GM19193 (cell line): ENCODE measurements around the gene MEG3.

Source experiments
- POLR2A ChIP-seq: IDR thresholded peaks from 4 replicates; pipeline ENCODE4 v1.6.1; 2011; ENCODE audit not compliant: insufficient read depth, insufficient read length; ENCODE audit errors: extremely low read depth

The MEG3 gene

GRCh38 chr14:100784523-100785337 is 41.2 kb upstream of the MEG3 start:
- TF ChIP-seq POLR2A, result no peak

DNA sequence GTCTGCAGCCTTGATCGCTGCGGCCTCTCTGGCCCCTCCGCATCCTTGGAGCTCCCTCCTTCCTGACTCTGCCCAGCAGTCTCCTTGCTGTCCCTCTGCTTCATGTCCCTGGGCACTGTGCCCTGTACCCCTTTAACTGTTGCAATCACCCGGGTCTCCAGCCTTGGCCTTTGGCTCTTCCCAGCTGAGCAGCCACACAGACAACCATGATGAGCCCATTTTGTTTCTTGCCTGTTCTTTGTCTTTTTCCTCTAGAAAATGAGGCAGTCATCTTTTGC is 40.6 kb upstream of the MEG3 start:
- TF ChIP-seq POLR2A, result no peak

DNA sequence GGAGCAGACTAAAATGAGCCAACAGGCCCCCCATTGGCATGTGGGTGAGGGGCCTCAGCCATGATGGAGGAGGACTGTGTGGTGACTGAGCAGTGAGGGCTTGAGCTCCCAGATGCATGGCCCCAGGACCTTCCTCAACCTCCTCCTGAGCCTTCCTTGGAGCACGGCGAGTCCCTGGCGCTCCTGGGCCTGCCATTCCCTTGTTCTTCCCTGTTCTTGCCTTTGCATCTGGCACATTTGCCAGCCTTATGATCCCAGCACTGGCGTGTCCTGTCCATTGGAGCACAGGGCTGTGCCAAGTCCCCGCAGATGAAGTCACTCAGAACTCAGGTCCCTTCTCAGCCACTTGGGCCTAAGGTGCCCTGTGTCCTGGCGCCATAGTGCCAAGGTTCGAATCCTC is 40.3 kb upstream of the MEG3 start:
- TF ChIP-seq POLR2A, result no peak

- TF ChIP-seq POLR2A, result no peak
These were observed 39.8 kb upstream of the MEG3 start for GRCh38 chr14:100786131-100786530.

DNA sequence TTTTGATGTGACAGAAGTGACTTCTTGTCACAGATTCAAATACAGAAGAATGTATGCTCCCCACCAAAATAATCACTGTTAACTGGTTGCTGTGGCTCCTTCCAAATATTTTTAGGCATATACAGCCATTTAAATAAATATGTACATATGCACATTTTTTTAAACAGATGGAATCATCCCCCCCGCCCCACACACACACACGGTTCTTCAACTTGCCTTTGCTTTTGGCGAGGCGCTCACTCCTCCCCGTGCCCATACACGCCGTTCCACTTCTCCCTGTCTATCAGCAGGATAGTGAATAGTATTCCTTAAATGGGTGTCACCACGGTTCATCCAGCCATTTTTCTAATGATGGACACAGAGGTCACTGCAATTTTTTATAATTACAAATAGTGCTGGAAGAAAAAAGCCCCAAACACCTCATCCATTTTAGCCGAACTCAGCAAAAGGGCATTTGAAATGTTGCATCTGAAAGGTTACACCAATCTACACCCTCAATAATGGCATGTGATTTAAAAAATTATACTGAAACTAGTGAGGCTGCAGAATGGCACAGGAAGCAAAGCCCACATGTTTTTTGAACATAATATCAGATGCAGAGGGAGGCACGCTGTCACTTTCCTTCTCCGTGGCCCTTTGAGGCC is 39.2 kb upstream of the MEG3 start:
- no peak for TF ChIP-seq POLR2A

DNA sequence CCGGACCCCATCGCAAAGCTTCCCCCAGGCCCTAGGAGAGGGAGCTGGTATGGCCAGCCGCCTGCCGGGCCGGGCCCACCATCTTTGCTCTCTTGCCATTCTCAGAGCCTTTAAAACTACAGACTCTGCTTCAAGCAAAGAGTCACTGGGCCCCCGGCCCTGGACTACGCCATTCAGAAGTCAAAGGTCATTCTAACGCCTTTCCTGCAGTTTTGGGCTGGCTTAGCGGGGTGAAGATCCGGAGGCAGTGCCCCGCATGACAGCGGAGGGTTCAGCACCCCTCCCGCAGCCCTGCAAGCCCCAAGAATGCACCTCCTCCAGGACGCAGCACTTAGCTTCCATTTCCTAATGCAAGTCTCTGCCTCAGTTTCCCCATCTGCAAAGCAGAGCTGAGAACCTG is 38.3 kb upstream of the MEG3 start:
- TF ChIP-seq POLR2A, result no peak

- TF ChIP-seq POLR2A, result no peak
These were observed 37.4 kb upstream of the MEG3 start for GRCh38 chr14:100788517-100788916.

DNA sequence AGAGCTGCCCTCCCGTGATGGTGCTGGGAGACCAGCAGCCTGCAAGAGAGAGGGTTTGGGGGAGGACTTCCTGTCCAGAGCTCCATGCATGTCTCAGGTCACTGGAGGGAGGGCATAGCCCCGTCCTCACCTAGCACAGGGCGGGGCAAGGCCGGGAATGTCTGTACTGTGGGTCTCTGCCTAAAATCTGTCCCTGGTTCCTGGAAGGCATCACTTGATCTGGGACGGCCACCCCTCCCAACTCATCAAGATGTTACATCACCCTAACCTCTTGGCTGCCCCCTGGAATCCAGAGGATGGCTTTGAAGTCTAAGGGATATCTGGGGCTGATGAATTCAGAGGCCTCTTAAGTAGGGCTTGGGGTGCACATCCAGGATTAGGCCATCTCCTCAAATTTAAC is 37.0 kb upstream of the MEG3 start:
- TF ChIP-seq POLR2A, result no peak

GRCh38 chr14:100789460-100790417 is 36.2 kb upstream of the MEG3 start:
- no peak for TF ChIP-seq POLR2A

DNA sequence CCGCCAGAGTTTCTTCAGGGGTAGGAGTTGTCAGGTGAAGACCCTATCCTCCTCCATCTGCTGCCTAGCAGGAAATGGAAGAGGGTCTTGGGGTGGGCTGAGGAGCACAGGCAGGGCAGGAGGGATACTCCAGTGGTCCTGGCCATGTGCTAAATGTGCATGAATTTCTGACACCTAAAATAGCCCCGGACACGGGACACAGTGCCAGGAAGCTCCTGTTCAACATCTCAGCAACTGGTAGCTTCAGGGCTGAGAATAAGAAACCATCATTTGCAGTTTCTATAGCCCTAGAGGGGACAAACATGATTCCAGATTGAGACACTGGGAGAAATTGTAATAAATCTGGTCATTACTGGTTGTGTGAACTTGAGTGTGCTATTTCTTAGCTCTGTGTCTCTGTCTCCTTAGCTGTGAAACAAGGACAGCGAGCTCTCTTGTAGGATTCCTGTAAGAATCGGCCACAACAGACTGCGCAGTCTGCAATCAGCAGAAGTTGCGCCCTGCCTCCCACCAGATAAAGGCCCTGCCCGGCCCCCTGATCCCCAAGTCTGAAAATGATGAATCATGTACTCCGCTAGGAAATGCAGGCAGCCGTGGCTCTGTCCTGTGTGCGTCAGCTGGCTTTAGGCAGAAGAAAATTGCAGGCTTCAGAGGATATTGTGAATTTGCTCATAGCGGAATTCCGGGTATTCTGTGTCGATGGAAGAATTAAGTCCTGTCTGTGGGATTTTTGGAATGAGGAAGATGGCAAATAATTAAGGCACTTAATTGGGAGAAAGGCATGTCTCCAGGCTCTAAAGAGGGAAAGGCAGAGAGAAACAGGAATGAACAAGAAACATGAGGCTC is 35.2 kb upstream of the MEG3 start:
- TF ChIP-seq POLR2A, result no peak

DNA sequence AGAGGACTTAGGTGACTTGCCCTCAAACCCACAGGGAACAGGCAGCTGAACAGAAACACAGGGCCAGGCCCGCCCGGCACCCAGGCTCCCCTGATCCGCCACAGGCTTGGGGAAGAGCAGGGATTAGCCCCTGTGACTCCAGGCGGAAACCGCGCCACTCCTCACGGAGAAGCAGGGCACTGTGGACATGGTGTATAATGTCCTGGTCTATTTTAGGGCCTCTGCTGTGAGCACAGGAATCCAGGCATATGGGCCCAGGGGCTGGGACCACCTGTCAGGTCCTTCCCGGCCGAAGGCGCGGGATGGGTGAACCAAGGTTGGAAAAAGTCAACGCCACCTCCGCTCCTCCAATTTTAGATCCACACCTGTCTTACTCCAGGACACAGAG is 34.6 kb upstream of the MEG3 start:
- TF ChIP-seq POLR2A, result no peak

DNA sequence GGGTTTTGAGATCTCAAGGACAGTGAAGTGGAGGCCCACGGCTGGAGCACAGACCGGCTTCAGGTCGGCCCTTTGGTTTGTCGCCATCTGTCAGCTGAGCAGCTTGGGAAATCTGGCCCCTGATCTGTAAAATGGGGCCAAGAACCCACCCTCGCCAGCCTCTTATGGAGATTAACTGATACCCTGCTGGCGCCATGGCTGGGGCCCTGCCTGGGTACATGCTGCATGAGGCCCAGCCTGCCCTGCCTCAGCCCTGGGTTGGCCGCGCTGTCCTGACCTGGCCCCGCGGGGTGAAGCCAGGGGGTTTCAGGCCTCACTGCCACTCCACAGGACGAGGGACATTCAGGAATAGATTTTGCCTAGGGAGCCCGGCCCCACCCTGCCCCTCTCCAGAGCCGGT is 33.9 kb upstream of the MEG3 start:
- no peak for TF ChIP-seq POLR2A

DNA sequence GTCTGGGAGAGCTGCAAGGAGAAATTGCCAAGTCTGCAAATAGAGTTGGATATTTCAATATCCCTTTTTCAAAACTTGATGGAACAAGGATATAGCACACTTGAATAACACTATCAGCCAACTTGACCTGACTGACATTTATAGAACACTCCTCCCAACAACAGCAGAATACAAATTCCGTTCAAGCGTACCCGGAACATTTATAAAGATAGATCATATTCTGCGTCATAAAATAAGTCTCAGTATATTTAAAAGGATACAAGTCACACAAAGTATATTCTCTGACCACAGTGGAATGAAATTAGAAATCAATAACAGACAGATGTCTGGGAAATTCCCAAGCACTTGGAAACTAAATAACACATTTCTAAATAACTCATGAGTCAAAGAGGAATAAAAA is 29.0 kb upstream of the MEG3 start:
- TF ChIP-seq POLR2A, result no peak

- no peak for TF ChIP-seq POLR2A
These were observed 25.9 kb upstream of the MEG3 start for GRCh38 chr14:100800041-100800440.

GRCh38 chr14:100802179-100802578 is 23.7 kb upstream of the MEG3 start:
- TF ChIP-seq POLR2A, result no peak
